HG03571 (cell line): ENCODE measurements around the gene RPS6KA2.

ENCODE experiments used
- ATAC-seq: cut with Tn5 transposase; IDR thresholded peaks from one replicate; pipeline ENCODE4 v1.9.1; 2021; ENCODE audit not compliant: unreplicated experiment

RPS6KA2 gene

DNA sequence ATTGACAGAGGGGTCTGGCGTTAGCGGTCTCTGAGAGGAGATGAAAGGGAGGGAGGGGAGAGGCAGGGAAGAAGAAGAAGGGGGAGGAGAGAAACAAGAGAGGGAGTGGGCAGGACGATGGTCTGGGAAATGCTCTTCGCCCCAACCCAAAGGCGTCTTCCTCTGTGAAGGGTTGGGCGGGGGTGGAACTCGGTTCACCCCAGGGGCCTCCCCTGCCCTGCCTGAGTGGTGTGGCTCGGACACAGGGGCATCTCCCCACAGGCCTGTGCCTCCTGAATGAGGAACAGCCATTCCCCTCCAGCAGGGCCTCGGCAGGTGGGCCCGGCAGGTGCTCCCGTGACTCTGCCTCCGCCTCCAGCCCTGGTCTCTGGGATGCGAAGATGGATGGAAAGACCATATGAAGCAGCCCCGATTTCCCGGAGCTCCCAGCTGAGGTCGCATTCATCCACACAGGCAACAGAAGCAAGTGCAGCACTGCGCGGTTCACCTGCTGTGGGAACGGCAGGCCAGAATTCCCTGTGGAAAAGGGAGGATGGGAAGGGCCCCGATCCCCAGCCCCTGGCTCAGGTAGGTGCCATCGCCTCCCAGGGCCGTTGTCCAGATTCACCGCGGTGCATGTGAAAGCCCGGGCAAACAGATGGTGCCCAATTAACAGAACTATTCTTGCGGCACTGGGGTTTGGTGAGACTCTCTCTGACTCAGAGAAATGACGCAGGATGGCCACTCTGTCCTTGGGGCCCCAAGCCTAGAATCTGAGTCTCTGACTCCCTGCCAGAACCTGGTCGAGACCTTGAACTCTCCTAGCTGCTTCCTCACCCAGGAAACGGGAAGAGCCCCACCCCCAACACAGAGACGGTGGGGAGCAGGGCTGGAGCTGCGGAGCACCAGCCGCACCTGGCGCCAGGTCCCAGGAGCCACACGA, 29.4 kb upstream of the RPS6KA2 start:
- no peak for ATAC-seq

DNA sequence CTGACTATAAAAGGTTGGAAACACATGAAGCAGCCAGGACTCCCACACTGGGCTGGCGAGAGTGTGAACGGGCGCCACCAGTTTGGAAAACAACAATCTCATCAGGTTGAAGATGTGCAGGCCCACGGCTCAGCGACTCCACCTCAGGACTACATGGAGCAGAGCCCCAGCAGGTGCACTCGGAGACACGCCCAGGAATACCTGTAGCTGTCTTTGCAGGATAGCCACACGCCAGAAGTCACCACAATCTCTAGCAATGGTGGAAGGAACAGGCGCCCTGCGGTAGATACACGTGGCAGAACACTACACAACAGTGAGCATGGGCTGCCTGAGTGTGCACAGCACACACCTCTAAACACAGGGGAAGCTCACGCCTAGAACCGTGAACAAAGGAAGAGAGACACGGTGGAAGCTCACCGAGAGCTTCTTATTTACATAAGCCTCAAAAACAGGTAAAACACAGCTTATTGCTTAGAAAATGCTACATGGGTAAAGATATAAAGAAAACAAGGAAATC, 28.7 kb upstream of the RPS6KA2 start:
- ATAC-seq = no peak

DNA sequence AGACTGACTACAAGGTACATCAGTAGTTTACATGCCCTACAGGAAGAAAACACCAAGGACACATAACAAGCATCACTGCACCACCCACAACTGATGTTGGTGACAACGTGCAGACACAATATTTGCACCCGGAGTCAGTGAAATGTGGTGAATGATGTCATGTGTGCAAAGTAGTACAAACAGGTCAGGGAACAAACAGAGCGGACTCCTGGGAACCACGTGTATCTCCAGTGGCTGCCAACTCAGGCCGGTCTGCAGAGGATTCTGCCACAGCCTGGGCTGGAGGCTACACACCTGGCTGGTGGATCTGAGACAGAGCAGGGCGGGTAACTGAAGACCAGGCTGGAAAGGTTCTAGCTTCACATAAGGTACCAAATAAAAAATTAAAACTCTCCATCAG, 28.2 kb upstream of the RPS6KA2 start:
- ATAC-seq = no peak

DNA sequence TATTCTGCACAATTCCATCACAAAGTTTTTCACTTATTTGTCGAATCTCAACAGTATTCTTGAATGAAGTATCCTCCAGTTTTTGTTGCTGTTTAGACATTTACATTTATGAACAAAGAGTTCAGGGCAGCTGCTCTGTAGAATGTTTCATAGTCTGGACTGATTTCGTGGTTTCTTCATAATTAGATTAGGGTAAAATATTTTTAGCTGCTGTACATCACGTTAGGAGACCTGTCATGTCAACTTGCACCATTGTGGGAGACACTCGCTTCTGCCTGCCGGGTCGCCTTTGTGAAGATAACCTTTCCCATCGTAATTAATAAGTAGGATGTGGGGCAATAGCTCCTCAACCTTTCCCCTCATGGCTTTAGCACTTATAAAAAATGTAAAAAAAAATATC, 27.5 kb upstream of the RPS6KA2 start:
- no peak for ATAC-seq

DNA sequence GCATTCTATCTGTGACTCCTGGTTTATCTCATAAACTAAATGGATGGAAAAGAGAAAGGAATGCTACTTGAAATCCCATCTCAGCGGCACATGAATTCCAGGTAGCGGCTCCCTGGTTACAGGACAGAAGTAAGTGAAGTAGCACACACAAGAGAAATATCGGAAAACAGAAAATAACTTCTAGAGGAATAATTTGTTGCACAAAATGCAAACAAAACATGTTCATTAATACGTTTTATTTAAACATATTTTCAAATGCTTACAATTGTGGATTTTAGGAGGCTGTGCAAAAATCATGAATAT, 26.5 kb upstream of the RPS6KA2 start:
- no peak for ATAC-seq

DNA sequence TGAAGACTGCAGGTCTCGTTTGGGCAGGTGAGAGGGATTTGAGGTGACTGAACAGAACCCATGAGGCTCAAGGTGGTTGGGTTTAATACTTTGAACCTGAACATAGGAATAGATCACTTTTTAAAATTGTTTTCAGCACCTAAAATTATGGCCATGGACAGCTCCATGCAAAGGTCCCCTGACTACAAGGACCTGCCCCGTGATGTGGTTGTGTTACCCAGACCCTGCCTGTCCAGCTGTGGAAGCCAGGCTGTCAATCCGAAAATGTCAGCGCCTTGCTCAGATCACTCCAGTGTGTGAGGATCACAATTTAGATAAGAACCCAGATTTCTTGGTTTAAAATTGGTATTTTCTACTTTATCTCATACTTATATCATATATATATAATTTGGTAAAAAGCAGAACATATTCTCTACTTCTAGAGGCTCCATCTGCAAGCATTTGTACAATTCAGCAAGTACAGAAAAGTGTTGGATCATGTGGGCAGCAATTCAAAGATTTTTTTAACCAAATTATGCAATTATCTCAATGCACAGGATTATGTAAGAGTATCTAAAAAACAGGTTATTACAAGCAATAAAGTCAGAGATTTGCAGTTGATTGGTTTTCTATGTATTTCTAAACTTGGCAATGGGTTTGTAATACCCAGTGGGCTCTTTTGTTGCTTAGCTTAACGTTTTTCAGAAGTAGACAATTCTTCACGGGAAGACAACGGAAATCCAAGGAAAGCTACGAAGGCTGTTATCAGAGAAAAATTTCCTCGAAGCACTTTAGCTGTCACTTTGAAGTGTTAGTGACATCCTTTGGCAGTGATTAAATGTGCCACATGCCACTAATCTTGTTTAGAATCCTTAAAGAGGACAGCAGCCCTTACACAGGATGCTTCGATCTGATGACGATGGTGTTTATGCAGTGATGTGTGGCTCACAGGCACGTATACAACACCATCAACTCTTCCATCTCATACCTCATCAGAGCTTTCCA, 24.1 kb upstream of the RPS6KA2 start:
- no peak for ATAC-seq

DNA sequence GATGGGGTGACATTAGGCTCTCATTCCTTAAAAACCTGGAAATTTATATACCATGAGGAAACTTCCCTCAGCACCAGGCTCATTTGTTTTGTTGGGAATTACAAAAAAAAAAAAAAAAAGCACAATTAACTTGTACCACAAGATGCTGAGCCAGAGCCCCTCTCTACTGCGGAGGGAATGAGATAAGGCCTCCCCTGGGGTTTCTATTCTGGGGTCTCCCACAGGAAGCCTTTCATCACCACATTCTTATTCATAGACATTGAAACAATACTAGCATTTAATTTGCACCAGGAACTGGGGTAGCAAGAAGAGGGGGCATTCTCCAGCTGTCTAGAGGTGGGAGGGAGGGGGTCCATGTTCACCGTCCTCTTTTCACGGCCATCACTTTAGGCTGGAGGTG, 23.0 kb upstream of the RPS6KA2 start:
- no peak for ATAC-seq

DNA sequence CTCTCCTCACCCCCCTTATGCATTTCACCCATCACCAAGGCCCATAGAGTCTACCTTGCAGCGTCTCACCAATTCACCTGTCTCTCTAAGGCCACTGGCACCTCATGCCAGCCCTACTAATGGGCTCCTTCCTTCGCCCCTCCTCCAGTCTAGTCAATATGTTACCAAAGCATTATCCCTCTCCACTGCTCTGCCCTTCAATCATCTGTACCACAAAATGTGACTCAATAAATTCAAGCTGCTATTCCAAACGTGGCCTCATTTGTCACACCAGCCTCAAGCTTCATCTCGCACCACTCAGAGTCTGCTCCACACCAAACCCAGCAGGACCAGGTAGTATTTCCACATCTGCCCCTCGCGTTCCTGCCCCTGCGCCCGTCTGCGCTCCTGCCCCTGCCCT, 21.8 kb upstream of the RPS6KA2 start:
- ATAC-seq = no peak

DNA sequence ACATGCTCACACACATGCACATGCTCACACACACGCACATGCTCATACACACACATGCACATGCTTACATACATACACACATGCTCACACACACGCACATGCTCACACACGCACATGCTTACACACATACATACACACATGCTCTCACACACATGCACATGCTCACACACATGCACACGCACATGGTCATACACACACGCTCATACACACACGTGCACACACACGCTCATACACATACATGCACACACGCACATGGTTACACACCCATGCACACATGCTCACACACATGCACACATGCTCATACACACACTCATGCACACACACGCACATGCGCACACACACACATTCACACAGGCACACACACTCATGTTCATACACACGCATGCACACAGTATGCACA, 20.8 kb upstream of the RPS6KA2 start:
- no peak for ATAC-seq

DNA sequence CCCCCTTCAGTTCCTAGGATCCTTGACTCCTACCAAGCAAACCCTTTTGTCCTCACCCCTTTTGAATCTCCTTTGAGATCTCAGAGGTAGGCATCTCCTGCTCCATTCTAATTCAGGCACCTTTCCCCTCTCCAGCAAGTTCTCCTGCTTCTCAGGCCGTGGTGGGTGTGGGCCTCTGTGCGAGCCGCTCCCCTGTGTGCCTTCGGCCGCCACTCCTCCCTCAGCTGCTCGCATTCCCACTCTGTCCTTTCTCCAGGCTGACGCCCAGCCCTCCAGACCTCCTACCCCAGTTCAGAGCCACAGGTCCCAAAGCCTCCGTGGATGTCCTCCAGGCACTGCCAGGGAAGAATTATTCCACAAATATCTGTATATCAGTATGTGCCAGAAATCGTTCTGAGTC, 19.7 kb upstream of the RPS6KA2 start:
- no peak for ATAC-seq

DNA sequence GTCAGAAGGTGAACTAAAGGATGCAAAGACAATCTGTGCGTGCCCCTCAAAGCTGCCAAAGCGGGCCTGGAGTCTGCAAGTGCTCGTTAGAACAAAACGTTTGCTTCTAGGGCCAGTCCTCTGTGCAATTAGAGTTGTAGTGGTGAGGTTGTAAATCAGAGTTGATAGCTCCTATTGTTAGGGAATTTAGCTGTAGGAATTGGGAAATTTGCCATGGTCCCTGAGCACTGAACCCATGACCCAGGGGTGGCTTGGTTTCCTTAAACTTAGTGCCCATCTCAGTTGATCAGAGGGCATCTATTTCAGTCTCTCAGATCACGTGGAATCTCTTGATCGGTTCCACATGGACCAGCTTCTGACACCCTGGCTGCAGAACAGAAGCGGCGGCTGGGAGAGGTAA, 18.8 kb upstream of the RPS6KA2 start:
- no peak for ATAC-seq

DNA sequence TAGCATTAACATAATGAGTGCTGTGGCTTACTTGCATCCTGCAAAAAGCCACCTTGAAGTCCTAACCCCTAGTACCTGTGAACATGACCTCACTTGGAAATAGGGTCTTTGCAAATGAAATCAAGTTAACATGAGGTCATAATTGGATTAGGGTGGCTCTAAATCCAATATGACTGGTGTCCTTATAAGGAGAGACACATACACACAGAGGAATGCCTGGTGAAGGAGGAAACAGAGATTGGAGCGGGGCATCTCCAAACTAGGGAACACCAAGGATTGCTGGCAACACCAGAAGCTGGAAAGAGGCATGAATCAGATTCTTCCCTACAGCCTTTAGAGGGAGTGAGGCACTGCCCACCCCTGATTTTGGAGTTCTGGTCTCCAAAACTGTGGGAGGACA, 17.6 kb upstream of the RPS6KA2 start:
- ATAC-seq = no peak

DNA sequence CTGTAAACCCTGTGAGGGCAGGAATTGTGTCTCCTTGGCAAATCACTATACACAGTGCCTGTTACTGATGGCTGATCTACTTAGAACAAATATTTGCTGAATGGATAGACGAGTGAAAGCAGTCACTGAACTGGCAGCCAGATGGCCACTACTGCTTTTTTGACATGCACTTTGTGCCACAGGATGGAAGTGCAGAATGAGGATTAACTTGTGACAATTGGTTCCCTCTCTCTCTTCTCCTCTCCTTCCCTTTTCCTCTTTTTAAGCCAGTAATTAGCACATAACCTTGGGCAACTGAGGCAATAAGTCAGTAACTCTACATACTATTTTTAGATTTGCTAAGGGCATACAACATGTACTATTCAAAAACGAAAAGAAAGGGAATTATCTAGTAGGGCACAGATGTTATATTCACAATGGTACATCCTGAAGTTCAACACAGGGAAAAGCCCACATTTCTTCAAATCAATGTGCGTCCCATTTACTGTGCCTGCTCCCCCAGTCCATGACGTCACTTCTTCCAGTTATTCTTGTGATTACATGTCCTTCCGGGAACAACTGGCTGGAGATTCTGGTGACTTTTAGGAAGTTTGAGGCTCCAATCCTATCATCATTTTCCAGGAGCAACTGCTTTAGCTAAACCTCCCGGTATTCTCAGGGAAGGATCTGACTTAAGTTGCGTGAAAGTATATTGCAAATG, 17.0 kb upstream of the RPS6KA2 start:
- no peak for ATAC-seq

DNA sequence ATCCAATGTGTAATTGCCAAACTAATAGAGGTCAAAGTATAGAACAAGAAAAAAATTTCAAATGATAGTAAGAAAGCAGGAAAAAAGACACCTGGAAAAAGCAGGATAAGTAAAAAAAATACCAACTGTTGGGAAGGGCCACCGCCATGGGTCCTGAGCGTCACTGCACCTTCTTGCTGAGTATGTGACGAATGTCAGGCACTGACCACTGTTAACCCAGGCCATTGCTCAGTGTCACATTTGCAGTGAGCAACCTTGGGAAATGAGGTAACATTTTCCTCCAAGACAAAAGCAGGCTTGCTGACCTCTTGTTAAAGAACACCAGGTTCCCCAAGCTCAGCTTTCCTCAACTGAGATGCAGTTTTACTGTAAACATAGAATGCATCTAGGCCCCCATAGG, 15.6 kb upstream of the RPS6KA2 start:
- no peak for ATAC-seq

DNA sequence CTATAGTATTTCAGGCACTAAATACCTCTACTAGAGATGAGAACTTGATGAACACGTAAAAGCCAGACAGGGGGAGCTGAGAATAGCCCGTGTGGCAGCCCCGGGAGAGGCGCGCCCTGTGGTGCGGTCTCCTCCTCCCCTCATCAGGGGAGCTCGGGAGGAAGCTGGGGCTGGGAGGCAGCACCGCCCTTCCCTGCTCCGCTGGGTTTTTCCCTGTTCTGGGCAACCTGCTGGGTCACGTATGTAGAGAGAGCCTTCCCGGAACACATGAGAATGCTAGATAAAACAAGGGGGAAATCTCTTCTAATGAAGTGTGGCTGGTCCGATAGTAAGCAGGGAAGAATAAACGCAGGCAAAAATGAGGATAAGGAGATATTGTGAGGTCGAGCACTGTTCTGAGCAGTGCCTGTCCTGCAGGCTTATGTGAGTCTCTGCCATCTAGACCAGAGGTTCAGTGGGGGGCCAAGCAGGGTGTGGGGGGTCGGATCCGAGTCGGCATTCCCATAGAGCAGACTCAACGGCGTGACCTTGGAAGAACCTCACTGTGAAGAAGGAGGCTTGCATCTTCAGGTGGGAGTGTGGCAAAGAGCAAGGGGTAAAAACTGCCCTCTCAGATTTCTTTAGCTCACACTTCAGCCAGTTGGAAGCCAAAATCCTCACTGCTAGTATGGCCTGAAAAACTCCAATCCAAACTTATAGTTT, 13.4 kb upstream of the RPS6KA2 start:
- no peak for ATAC-seq

DNA sequence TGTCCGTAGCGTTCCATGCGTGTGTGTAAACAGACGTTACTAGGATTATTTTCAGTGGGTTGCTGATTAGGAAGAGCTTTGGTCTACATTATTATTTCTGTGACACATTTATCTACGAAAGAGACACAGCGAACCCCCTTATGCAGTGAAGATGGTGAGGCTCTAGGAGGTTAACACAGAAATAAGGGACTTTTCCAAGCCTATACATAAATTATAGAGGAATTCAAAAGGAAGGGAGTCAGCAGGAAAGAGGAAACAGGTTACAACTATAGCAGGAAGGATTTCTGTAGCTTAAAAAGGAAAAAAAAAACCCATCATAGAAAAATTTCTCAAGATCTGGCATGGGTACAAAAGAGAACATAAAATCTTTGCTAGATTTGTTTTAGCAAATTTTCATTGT, 12.9 kb upstream of the RPS6KA2 start:
- no peak for ATAC-seq

DNA sequence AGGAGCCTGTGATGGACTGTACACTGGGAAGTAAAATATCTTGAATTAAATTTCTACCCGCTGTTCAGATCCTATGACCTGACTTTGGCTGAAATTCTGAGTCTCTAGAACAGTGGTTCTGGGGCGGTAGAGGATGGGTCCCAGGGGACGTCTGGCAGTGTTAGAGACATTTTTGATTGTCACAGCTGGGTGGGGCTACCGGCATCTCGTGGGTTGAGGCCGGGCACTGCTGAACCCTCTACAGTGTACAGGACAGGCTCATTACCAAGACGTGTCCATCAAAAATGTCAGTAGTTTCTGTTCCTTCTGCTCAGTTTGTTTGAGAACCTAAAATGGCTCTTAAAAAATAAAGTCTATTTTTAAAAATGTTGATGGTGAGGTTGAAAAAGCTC, 11.5 kb upstream of the RPS6KA2 start:
- no peak for ATAC-seq

DNA sequence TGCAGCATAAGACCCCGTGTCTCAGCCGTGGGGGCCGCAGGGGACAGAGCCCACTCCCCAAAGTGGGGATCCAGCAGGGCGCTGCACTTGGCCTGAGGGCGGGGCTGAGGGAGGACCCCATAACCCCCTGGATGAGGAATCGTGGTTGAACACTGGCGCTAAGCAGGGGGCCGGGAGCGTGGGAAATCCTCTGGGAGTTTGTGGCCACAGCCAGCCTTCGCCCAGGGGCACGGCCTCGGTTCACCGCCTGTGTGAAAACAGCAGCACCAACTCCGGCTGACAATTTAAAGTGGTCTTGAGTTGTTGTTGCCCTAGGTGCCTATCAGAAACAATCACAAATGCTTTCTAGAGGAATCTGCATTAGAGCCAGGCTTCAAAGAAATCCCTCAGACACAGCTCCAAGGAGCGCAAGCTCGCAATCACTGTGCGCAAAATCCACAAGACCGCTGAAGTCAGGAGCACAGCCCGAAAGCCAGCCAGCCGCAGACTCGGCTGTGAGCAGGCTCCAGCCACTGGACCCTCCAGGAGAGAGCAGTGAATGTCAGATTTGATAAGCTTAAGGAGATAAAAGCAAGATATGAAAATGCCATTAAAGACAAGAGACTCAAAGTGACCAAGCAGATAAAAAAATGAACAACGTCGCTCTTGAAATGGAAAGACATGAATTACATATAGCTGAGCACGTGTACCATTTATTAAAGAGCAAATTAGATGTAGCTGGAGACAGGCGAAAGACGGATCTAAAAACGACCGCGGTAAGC, 10.9 kb upstream of the RPS6KA2 start:
- ATAC-seq = no peak

DNA sequence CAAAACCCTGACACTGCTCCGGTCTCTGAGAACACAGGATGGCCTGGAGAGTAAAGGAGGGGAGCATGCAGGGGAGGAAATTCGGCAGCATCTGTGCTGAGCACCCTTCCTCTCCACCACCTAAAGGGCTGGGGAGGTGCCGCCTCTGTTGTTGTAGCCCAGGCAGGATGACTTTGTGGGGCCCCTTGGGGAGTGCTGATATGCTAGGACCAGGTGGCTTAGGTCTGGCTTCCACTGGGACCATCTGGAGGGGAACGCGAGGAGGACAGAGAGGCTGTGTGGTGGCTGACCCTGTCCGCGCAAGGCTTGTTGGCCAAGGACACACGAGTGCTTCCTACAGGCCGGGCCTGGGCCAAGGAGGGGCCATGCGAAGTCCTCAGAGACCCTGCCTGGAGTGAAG, 9.9 kb upstream of the RPS6KA2 start:
- ATAC-seq = no peak
